ENCODE data around the gene CHMP6. TPM values are rescaled to one million over a fixed set of nuclear protein-coding genes. Genes with fewer than 3 reads are reported as not detected.

Gene CHMP6
- total RNA-seq: 16.0 and 17.7 TPM in 2 replicates

DNA sequence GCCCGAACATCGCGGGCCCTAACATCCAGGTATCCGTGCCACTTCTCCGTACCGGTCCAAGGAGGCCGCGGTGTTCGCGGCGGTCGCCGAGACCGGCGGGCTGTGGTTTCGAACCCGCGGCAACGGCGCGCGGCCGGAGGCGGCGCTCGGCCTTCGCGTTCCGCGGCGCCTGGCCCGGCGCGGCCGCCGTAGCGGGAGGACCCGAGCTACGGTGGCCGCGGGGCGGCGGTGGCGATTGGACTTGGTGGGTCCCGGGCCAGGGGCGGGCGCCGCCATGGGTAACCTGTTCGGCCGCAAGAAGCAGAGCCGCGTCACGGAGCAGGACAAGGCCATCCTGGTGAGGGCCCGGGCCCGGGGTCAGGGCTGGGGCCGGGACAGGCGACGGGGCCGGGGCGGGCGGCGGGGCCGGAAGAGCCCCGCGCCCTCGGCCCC lies at the start of gene CHMP6:
TSS of gene CHMP6 (plus strand) at position 197 of the 432 bp plus-strand sequence. CDS start at position 275, 78 bp downstream.

DNA sequence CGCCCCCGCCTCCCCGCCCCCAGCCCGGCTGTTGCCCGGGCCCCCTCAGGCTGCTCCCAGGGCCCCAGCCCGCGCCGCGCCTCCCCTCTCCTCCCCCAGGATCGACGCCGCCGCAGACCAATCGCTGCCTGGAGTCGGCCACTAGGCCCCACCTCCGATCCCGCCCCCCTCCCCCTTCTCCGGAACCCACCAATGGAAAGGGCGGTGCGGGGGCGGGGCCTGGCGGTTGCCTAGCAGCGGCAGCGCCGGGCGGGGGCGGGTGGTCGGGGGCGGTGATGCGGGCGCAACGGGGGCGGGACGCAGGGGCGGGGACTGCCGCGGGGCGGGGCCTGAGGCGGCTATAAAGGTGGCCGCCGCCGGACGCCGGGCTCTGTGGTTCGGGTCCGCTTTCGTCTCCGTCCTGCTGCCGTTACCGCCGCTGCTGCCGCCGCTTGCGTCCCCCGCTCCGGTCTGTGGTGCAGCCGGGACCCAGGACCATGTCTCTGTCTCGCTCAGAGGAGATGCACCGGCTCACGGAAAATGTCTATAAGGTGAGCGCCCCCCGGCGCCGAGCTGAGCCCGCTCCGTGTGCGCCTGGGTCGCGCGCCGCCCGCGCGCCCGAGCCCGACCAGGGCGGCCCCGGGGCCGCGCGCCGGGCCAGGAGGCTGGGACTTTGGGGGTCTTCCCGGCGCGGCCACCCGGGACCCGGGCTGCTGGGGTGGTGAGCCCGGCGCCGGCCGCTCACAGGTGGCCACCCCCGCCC lies 43.3 kb downstream of the CHMP6 start, which contains the start of gene BAIAP2:
TSS of gene BAIAP2 (plus strand) at position 373 of the 742 bp plus-strand sequence. CDS start at position 477, 104 bp downstream.

Other genes with a start within 250 kb of the CHMP6 start
- gene BAIAP2, start 43.3 kb downstream of the CHMP6 start, total RNA-seq: 28.5 and 48.5 TPM in 2 replicates
- gene PVALEF, start 173.7 kb downstream of the CHMP6 start, total RNA-seq: not detected in 2 replicates
- 0.15 and 0.66 TPM in 2 replicates for gene AATK, start 174.4 kb downstream of the CHMP6 start, total RNA-seq
- 9.9 and 10.8 TPM in 2 replicates for gene CEP131, start 231.1 kb downstream of the CHMP6 start, total RNA-seq
- gene TEPSIN, start 247.2 kb downstream of the CHMP6 start, total RNA-seq: 20.8 and 27.6 TPM in 2 replicates
- 27.9 and 52.4 TPM in 2 replicates for gene NDUFAF8, start 247.5 kb downstream of the CHMP6 start, total RNA-seq

Data from smooth muscle cell of trachea (primary cell).